Smooth muscle cell (in vitro differentiated cells): ENCODE data around the gene MPRIP. TPM values are rescaled to one million over a fixed set of nuclear protein-coding genes. Genes with fewer than 3 reads are reported as not detected.

Experiments
- DNase-seq: peaks from one replicate; lab custom pipeline; 2025; ENCODE audit not compliant: unreplicated experiment; lab: John Stamatoyannopoulos, UW
- H2AFZ ChIP-seq: fragments of 200-600 bp; sonication (generic); 2 replicates; pipeline ENCODE4 v1.6.0; 2016; ENCODE audit warnings: antibody characterized with exemption, low read depth, mild to moderate bottlenecking
- H3F3A ChIP-seq: fragments of 200-600 bp; sonication (generic); 2 replicates; pipeline ENCODE4 v1.6.0; 2017; ENCODE audit warnings: antibody characterized with exemption, low read depth
- H3K27ac ChIP-seq: fragments of 200-600 bp; sonication (generic); 2 replicates; pipeline ENCODE4 v1.5.1; 2016; ENCODE audit warnings: low read depth, mild to moderate bottlenecking
- H3K27me3 ChIP-seq: fragments of 200-600 bp; sonication (generic); 2 replicates; pipeline ENCODE4 v1.6.1; 2016; ENCODE audit warnings: low read depth, mild to moderate bottlenecking
- H3K36me3 ChIP-seq: fragments of 200-600 bp; sonication (generic); 2 replicates; pipeline ENCODE4 v1.5.1; 2016; ENCODE audit warnings: low read depth
- H3K4me1 ChIP-seq: fragments of 200-600 bp; sonication (generic); 2 replicates; pipeline ENCODE4 v1.5.1; 2016; ENCODE audit warnings: low read depth
- H3K4me2 ChIP-seq: fragments of 200-600 bp; sonication (generic); 2 replicates; pipeline ENCODE4 v1.6.0; 2016; ENCODE audit warnings: mild to moderate bottlenecking
- H3K4me3 ChIP-seq: fragments of 200-600 bp; sonication (generic); 2 replicates; pipeline ENCODE4 v1.5.1; 2016; ENCODE audit warnings: mild to moderate bottlenecking
- H3K79me2 ChIP-seq: fragments of 200-600 bp; sonication (generic); 2 replicates; pipeline ENCODE4 v1.6.0; 2016; ENCODE audit warnings: low read depth, mild to moderate bottlenecking
- H3K9ac ChIP-seq: fragments of 200-600 bp; sonication (generic); 2 replicates; pipeline ENCODE4 v1.6.0; 2016; ENCODE audit warnings: low read depth
- H3K9me3 ChIP-seq: fragments of 200-600 bp; sonication (generic); replicated peaks from 2 replicates; pipeline ENCODE4 v1.5.1; 2016; ENCODE audit warnings: low read depth
- H4K20me1 ChIP-seq: fragments of 200-600 bp; sonication (generic); 2 replicates; pipeline ENCODE4 v1.6.0; 2016; ENCODE audit warnings: low read depth
- CTCF ChIP-seq: fragments of 200-600 bp; sonication (generic); IDR thresholded peaks from 2 replicates; pipeline ENCODE4 v1.5.1; 2017; ENCODE audit warnings: borderline replicate concordance, mild to moderate bottlenecking, antibody characterized with exemption; ENCODE audit not compliant: insufficient read depth, poor library complexity, severe bottlenecking
- WGBS: methylation state at CpG from one replicate; pipeline ENCODE4 v1.1.7; 2016; ENCODE audit warnings: low lambda C conversion rate; 5-methylcytosine and 5-hydroxymethylcytosine counted together
- polyA plus RNA-seq: library from polyadenylated mRNA; unstranded; fragments of >200 nt; fragmentation: Nextera tagmentation; extraction: Ambion mirVana; gene quantifications from 2 replicates; pipeline ENCODE4 v1.2.1, GENCODE V29; 2016
- total RNA-seq: library from RNA; depleted of rRNA; stranded (reverse); fragments of >200 nt; gene quantifications from 2 replicates; pipeline ENCODE4 v1.2.3, GENCODE V29; 2014

Gene MPRIP
- total and polyA plus RNA-seq, 2 experiments from 2014 or later = 58.8 to 69.3 TPM

- H3F3A ChIP-seq = no peaks in the 10 kb centered on the region
- no peak overlapping the region for H3K4me3 ChIP-seq
- H3K27me3 ChIP-seq = no peaks in the 10 kb centered on the region
- H2AFZ ChIP-seq = no peak overlapping the region
- peaks cover 100% of the 10 kb centered on the region for H4K20me1 ChIP-seq
- no peak for DNase-seq
- H3K36me3 ChIP-seq = no peaks in the 10 kb centered on the region
- no peak overlapping the region for H3K9ac ChIP-seq
- peaks cover 5% of the 10 kb centered on the region for H3K4me1 ChIP-seq
- H3K4me2 ChIP-seq = no peak overlapping the region
- H3K9me3 ChIP-seq = no peaks in the 10 kb centered on the region
- TF ChIP-seq CTCF = no peak
- H3K27ac ChIP-seq = no peak overlapping the region
- 97% methylated on average over 4 of the region's 4 CpGs for WGBS
- peaks cover 81% of the 10 kb centered on the region for H3K79me2 ChIP-seq
Measured at GRCh38 chr17:17082878-17083277, 40.6 kb downstream of the MPRIP start.

- no peak for TF ChIP-seq CTCF
- H3K27me3 ChIP-seq = no peaks in the 10 kb centered on the region
- no peaks in the 10 kb centered on the region for H3K36me3 ChIP-seq
- peaks cover 79% of the 10 kb centered on the region for H3K79me2 ChIP-seq
- H3K9ac ChIP-seq = no peak overlapping the region
- DNase-seq = no peak
- no peak overlapping the region for H3K4me3 ChIP-seq
- 94% methylated on average over 9 of the region's 9 CpGs for WGBS
- H2AFZ ChIP-seq = no peak overlapping the region
- H3K9me3 ChIP-seq = no peaks in the 10 kb centered on the region
- peaks cover 100% of the 10 kb centered on the region for H4K20me1 ChIP-seq
- no peaks in the 10 kb centered on the region for H3F3A ChIP-seq
- H3K27ac ChIP-seq = no peak overlapping the region
- no peaks in the 10 kb centered on the region for H3K4me1 ChIP-seq
- no peak overlapping the region for H3K4me2 ChIP-seq
Measured at GRCh38 chr17:17084317-17084835, 42.1 kb downstream of the MPRIP start.

- Histone ChIP-seq H3K4me2 (no peak overlapping the region), H3K4me1 (no peaks in the 10 kb centered on the region), H3K27me3 (no peaks in the 10 kb centered on the region), H3K36me3 (no peaks in the 10 kb centered on the region), H3K79me2 (peaks cover 80% of the 10 kb centered on the region), H4K20me1 (peaks cover 100% of the 10 kb centered on the region), H3K9ac (no peak overlapping the region), H3K9me3 (no peaks in the 10 kb centered on the region), H3K4me3 (no peak overlapping the region), H3F3A (no peaks in the 10 kb centered on the region), H3K27ac (no peak overlapping the region), H2AFZ (no peak overlapping the region)
- no peak for TF ChIP-seq CTCF
- 94% methylated on average over 6 of the region's 6 CpGs for WGBS
- no peak for DNase-seq
Measured at GRCh38 chr17:17084941-17085340, 42.7 kb downstream of the MPRIP start.

GRCh38 chr17:17086585-17086984 lies 44.3 kb downstream of the MPRIP start:
- H3K4me2 ChIP-seq = no peak overlapping the region
- H2AFZ ChIP-seq = no peak overlapping the region
- no peaks in the 10 kb centered on the region for H3K36me3 ChIP-seq
- H3K79me2 ChIP-seq = peaks cover 75% of the 10 kb centered on the region
- no peak overlapping the region for H3K27ac ChIP-seq
- no peaks in the 10 kb centered on the region for H3K27me3 ChIP-seq
- no peak overlapping the region for H3K4me3 ChIP-seq
- H3K4me1 ChIP-seq = no peaks in the 10 kb centered on the region
- H4K20me1 ChIP-seq = peaks cover 100% of the 10 kb centered on the region
- no peaks in the 10 kb centered on the region for H3F3A ChIP-seq
- TF ChIP-seq CTCF = no peak
- no peak overlapping the region for H3K9ac ChIP-seq
- WGBS = 93% methylated on average over 6 of the region's 6 CpGs
- no peak for DNase-seq
- H3K9me3 ChIP-seq = no peaks in the 10 kb centered on the region
